Heart left ventricle (tissue), 13 donors: ENCODE data around the gene FOXP2.

Experiments used
- CTCF ChIP-seq, 12 donors: fragments of 200-600 bp; sonication (generic) in 4 of 12; IDR thresholded peaks; one replicate each; pipeline versions ENCODE4 v1.5.0 to v1.8.0; 2018 to 2022; ENCODE audit warnings: antibody characterized with exemption in 12 of 12, mild to moderate bottlenecking in 5 of 12
- POLR2A ChIP-seq, 2 donors: fragments of 450-650 bp; IDR thresholded peaks; one replicate each; pipeline ENCODE4 v1.6.1; 2017; ENCODE audit warnings: antibody characterized with exemption in 2 of 2, mild to moderate bottlenecking in 2 of 2, moderate library complexity in 2 of 2
- donor health status: ischemic (EF 13 %, LVEDD 7.1; RV severe dilation, severe dysfunction).
- donor health status: DM: no; HTN: yes; CAD: no.
- donor health status: DM: no; HTN: no; CAD: no.
- donor health status: ischemic (EF 25% LVEDD 6.9; RV normal size, moderate dysfunction).
- donor health status: ischemic (EF 25% LVEDD 5.7; RV mildly dilated, moderate dysfunction).
- donor health status: ischemic (EF 35%, LVEDD 5.7; RV mildly dilated, moderate dysfunction).
- donor health status: nonischemic (EF 11% LVEDD 7.7; RV severe dilation, severe dysfunction).
- donor health status: DM: yes; HTN: yes; CAD: no.
- donor health status: PGD.
- donor health status: ischemic (EF 29% LVEDD 5.4; RV normal size, mild dysfunction).
- donor health status: nonischemic (EF 23%, LVEDD 6.1; RV moderate dilation, normal function).

- TF ChIP-seq POLR2A (IDR thresholded peaks at IDR 0.05) = no peak
- peak in 6 of 12 donors; percentile 28 to 42 (median 38) for TF ChIP-seq CTCF (IDR thresholded peaks at IDR 0.05)
Measured at GRCh38 chr7:114405427-114405826, 9.2 kb upstream of the FOXP2 start.
